SK-N-SH treated with all-trans-retinoic acid at 6 μM for 48 hours (cell line): ENCODE results near the gene MINDY4.

Experiments used
- ATAC-seq: fragments of 200-7000 bp; cut with Tn5 transposase; 3 replicates; pipeline ENCODE4 v1.9.1; 2020; ENCODE audit warnings: mild to moderate bottlenecking, moderate library complexity
- ARNTL ChIP-seq: fragments of 450-650 bp; formaldehyde crosslinking; IDR thresholded peaks from 2 replicates; pipeline ENCODE4 v1.5.0; 2020; ENCODE audit warnings: low read depth, mild to moderate bottlenecking, moderate library complexity, borderline replicate concordance
- BACH2 ChIP-seq: fragments of 250-450 bp; sonication (Bioruptor Pico); IDR thresholded peaks from 2 replicates; pipeline ENCODE4 v1.9.0; 2021; ENCODE audit warnings: mild to moderate bottlenecking, borderline replicate concordance
- CREB5 ChIP-seq: fragments of 250-450 bp; sonication (Bioruptor Pico); IDR thresholded peaks from 2 replicates; pipeline ENCODE4 v1.5.1; 2020; ENCODE audit warnings: low read depth, mild to moderate bottlenecking, moderate library complexity
- CSRNP3 ChIP-seq: fragments of 250-450 bp; sonication (Bioruptor Pico); IDR thresholded peaks from 2 replicates; pipeline ENCODE4 v1.5.1; 2021; ENCODE audit warnings: mild to moderate bottlenecking, moderate library complexity
- ESRRG ChIP-seq: fragments of 250-450 bp; sonication (Bioruptor Pico); IDR thresholded peaks from 2 replicates; pipeline ENCODE4 v1.6.1; 2021; ENCODE audit warnings: mild to moderate bottlenecking
- GLIS3 ChIP-seq: fragments of 250-450 bp; sonication (Bioruptor Pico); IDR thresholded peaks from 2 replicates; pipeline ENCODE4 v1.5.0; 2020; ENCODE audit warnings: mild to moderate bottlenecking, moderate library complexity
- OSR1 ChIP-seq: fragments of 250-450 bp; sonication (Bioruptor Pico); IDR thresholded peaks from 2 replicates; pipeline ENCODE4 v1.8.0; 2022; ENCODE audit warnings: moderate library complexity, mild to moderate bottlenecking, inconsistent platforms
- PATZ1 ChIP-seq: fragments of 250-450 bp; sonication (Bioruptor Pico); IDR thresholded peaks from 2 replicates; pipeline ENCODE4 v1.8.0; 2020; ENCODE audit warnings: mild to moderate bottlenecking, moderate library complexity, borderline replicate concordance
- PPARA ChIP-seq: fragments of 250-450 bp; sonication (Bioruptor Pico); IDR thresholded peaks from 2 replicates; pipeline ENCODE4 v1.5.0; 2020; ENCODE audit warnings: mild to moderate bottlenecking, borderline replicate concordance
- RARB ChIP-seq: fragments of 250-450 bp; sonication (Bioruptor Pico); IDR thresholded peaks from 2 replicates; pipeline ENCODE4 v1.8.0; 2021; ENCODE audit warnings: mild to moderate bottlenecking, moderate library complexity
- TCF4 ChIP-seq: fragments of 250-450 bp; sonication (Bioruptor Pico); IDR thresholded peaks from 2 replicates; pipeline ENCODE4 v1.8.0; 2021; ENCODE audit warnings: mild to moderate bottlenecking, moderate library complexity, borderline replicate concordance
- TOX ChIP-seq: fragments of 250-450 bp; sonication (Bioruptor Pico); IDR thresholded peaks from 2 replicates; pipeline ENCODE4 v1.8.0; 2021; ENCODE audit warnings: mild to moderate bottlenecking, moderate library complexity, borderline replicate concordance
- TSHZ2 ChIP-seq: fragments of 250-450 bp; sonication (Bioruptor Pico); IDR thresholded peaks from 2 replicates; pipeline ENCODE4 v1.5.0; 2020; ENCODE audit warnings: mild to moderate bottlenecking, moderate library complexity
- ZFP3 ChIP-seq: fragments of 250-450 bp; sonication (Bioruptor Pico); IDR thresholded peaks from 2 replicates; pipeline ENCODE4 v1.5.0; 2020; ENCODE audit warnings: mild to moderate bottlenecking, moderate library complexity
- ZFP30 ChIP-seq: fragments of 450-650 bp; formaldehyde crosslinking; IDR thresholded peaks from 2 replicates; pipeline ENCODE4 v1.5.0; 2022; ENCODE audit warnings: mild to moderate bottlenecking, moderate library complexity
- ZNF565 ChIP-seq: fragments of 450-650 bp; formaldehyde crosslinking; conservative IDR thresholded peaks from 2 replicates; pipeline ENCODE4 v1.5.0; 2020; ENCODE audit warnings: low read depth, mild to moderate bottlenecking, moderate library complexity
- ZNF70 ChIP-seq: fragments of 450-650 bp; formaldehyde crosslinking; IDR thresholded peaks from 2 replicates; pipeline ENCODE4 v1.5.0; 2020; ENCODE audit warnings: mild to moderate bottlenecking, moderate library complexity
- ZNF8 ChIP-seq: fragments of 450-650 bp; formaldehyde crosslinking; IDR thresholded peaks from 2 replicates; pipeline ENCODE4 v1.5.0; 2020; ENCODE audit warnings: mild to moderate bottlenecking, moderate library complexity

The MINDY4 gene

GRCh38 chr7:30916767-30917166, 145.6 kb downstream of the MINDY4 start (continued):
- no peak for TF ChIP-seq ZFP30 (CRISPR knock-in tag)
- no peak for TF ChIP-seq OSR1 (CRISPR knock-in tag)
- TF ChIP-seq, all 23 proteins: peak for 0

GRCh38 chr7:30917216-30917893, 146.1 kb downstream of the MINDY4 start:
- no peak for ATAC-seq
- TF ChIP-seq ZFP3 (CRISPR knock-in tag): no peak
- TF ChIP-seq ZNF70 (CRISPR knock-in tag): no peak
- TF ChIP-seq BACH2 (CRISPR knock-in tag): no peak
- no peak for TF ChIP-seq OSR1 (CRISPR knock-in tag)
- TF ChIP-seq CREB5 (CRISPR knock-in tag): no peak
- TF ChIP-seq GLIS3: no peak
- TF ChIP-seq ZNF8 (CRISPR knock-in tag): no peak
- no peak for TF ChIP-seq ESRRG
- no peak for TF ChIP-seq PPARA (CRISPR knock-in tag)
- TF ChIP-seq ZNF565 (CRISPR knock-in tag): no peak

- TF ChIP-seq PATZ1 (no peak), BACH2 (CRISPR knock-in tag) (no peak), ESRRG (no peak), RARB (CRISPR knock-in tag) (no peak), ZFP30 (CRISPR knock-in tag) (no peak), TCF4 (CRISPR knock-in tag) (no peak), PPARA (CRISPR knock-in tag) (no peak), ARNTL (CRISPR knock-in tag) (no peak), CSRNP3 (CRISPR knock-in tag) (no peak), ZFP3 (CRISPR knock-in tag) (no peak)
- no peak for ATAC-seq
These were observed 147.5 kb downstream of the MINDY4 start for GRCh38 chr7:30918676-30919075.

- TF ChIP-seq TOX (CRISPR knock-in tag) (no peak), ZNF70 (CRISPR knock-in tag) (peak; percentile 87)
- peak; percentile 9; the same call in 2 of the 3 replicates for ATAC-seq
These were observed 148.9 kb downstream of the MINDY4 start for GRCh38 chr7:30920021-30920583.

GRCh38 chr7:30920584-30921539, 149.6 kb downstream of the MINDY4 start:
- ATAC-seq: peak; percentile 85
- TF ChIP-seq TSHZ2 (CRISPR knock-in tag): no peak
- no peak for TF ChIP-seq ZFP3 (CRISPR knock-in tag)
- no peak for TF ChIP-seq TCF4 (CRISPR knock-in tag)
- TF ChIP-seq ARNTL (CRISPR knock-in tag): no peak
- no peak for TF ChIP-seq CREB5 (CRISPR knock-in tag)
